K562 (cell line): ENCODE results near the gene AOC1. TPM values are rescaled to one million over a fixed set of nuclear protein-coding genes. Genes with fewer than 3 reads are reported as not detected.

Source experiments
- ATAC-seq: fragments of 200-7000 bp; cut with Tn5 transposase; 3 replicates; pipeline ENCODE4 v1.9.1; 2020; ENCODE audit warnings: moderate library complexity
- BruUV-seq: library from RNA; stranded (reverse); fragments of 400-500 nt; replicated peaks from 2 replicates; lab custom pipeline; 2021; lab: Mats Ljungman, UMichigan
- CTCF ChIA-PET: fragments of 300-600 bp; formaldehyde crosslinking; extraction: SDS; loops from one replicate; lab custom pipeline; 2021; ENCODE audit warnings: low intra/inter-chr PET ratio; lab: Yijun Ruan, JAX
- POLR2A ChIA-PET: fragments of 300-600, 350-650 bp; sonication (Branson Sonifier 250); formaldehyde crosslinking; extraction: SDS; loops from one replicate; lab custom pipeline; 2021; ENCODE audit warnings: antibody characterized with exemption, inconsistent platforms; lab: Yijun Ruan, JAX
- DNase-seq, 4 experiments: peaks; one replicate each; pipeline versions ENCODE4 v3.0.0 to v3.0.0-alpha.2; 2011 to 2018; ENCODE audit warnings: low spot score in 3 of 4, mixed read lengths in 3 of 4; ENCODE audit errors: extremely low read depth in 1 of 4
- FAIRE-seq: peaks from 2 replicates; lab custom pipeline; 2011; peaks lifted over from hg19 to GRCh38; lab: Jason Lieb, UNC
- H2AFZ ChIP-seq: 2 replicates; pipeline ENCODE4 v1.6.0; 2011; ENCODE audit warnings: low read depth, low read length, control low read depth, inconsistent platforms
- H3K27ac ChIP-seq: fragments of 200-600 bp; 3 replicates; pipeline ENCODE4 v1.8.0; 2011; ENCODE audit warnings: low read depth, mild to moderate bottlenecking, control low read depth, inconsistent platforms, low read length, moderate library complexity, mixed read lengths; ENCODE audit errors: extremely low read depth
- H3K27me3 ChIP-seq, 2 experiments: fragments of 300-600 bp in 1 of 2; 2 replicates in 1 of 2; 3 replicates in 1 of 2; pipeline versions ENCODE4 v1.6.0 to v1.8.0; 2011; ENCODE audit warnings: inconsistent platforms in 2 of 2, low read length in 2 of 2, mild to moderate bottlenecking in 1 of 2, mixed read lengths in 1 of 2, moderate library complexity in 1 of 2; ENCODE audit not compliant: control insufficient read depth in 2 of 2, insufficient read depth in 2 of 2
- H3K36me3 ChIP-seq: fragments of 300-600 bp; 3 replicates; pipeline ENCODE4 v1.8.0; 2011; ENCODE audit warnings: mild to moderate bottlenecking, low read length, inconsistent platforms; ENCODE audit not compliant: control insufficient read depth, insufficient read depth
- H3K4me1 ChIP-seq, 2 experiments: fragments of 200-600 bp in 1 of 2; replicated peaks in 1 of 2; 2 replicates in 1 of 2; 3 replicates in 1 of 2; pipeline versions ENCODE4 v1.5.1 to v1.8.0; 2011; ENCODE audit warnings: inconsistent platforms in 2 of 2, low read length in 2 of 2, mild to moderate bottlenecking in 1 of 2, mixed read lengths in 1 of 2, moderate library complexity in 1 of 2; ENCODE audit not compliant: control insufficient read depth in 2 of 2, insufficient read depth in 2 of 2
- H3K4me2 ChIP-seq: 2 replicates; pipeline ENCODE4 v1.6.1; 2011; ENCODE audit warnings: low read length, control low read depth, inconsistent platforms, mixed read lengths; ENCODE audit not compliant: insufficient read depth
- H3K4me3 ChIP-seq: fragments of 200-600 bp; sonication (generic), shearing (Covaris generic); 2 replicates; pipeline ENCODE4 v1.5.1; 2016; ENCODE audit warnings: control low read depth, inconsistent platforms
- H3K79me2 ChIP-seq: fragments of 200-600 bp; 3 replicates; pipeline ENCODE4 v1.8.0; 2011; ENCODE audit warnings: low read length, inconsistent platforms; ENCODE audit not compliant: control insufficient read depth, insufficient read depth
- H3K9ac ChIP-seq, 2 experiments: 2 replicates each; pipeline versions ENCODE4 v1.6.0 to v1.6.1; 2011; ENCODE audit warnings: low read depth in 2 of 2, low read length in 2 of 2, control low read depth in 1 of 2, inconsistent platforms in 1 of 2, mild to moderate bottlenecking in 1 of 2, mixed read lengths in 1 of 2; ENCODE audit not compliant: insufficient read depth in 1 of 2
- H3K9me1 ChIP-seq: one replicate; pipeline ENCODE4 v1.6.0; 2011; ENCODE audit warnings: inconsistent platforms, mild to moderate bottlenecking, low read length, moderate library complexity; ENCODE audit not compliant: control insufficient read depth, insufficient read depth
- H3K9me3 ChIP-seq: replicated peaks from 2 replicates; pipeline ENCODE4 v1.5.1; 2011; ENCODE audit warnings: low read depth, low read length, inconsistent platforms; ENCODE audit not compliant: control insufficient read depth, insufficient read depth
- H4K20me1 ChIP-seq: replicated peaks from 2 replicates; pipeline ENCODE4 v1.6.1; 2011; ENCODE audit warnings: low read length, inconsistent platforms, mixed read lengths; ENCODE audit not compliant: control insufficient read depth, insufficient read depth
- ARHGAP35 ChIP-seq: fragments of 450-650 bp; IDR thresholded peaks from 2 replicates; pipeline ENCODE4 v1.6.1; 2018; ENCODE audit not compliant: partially characterized antibody
- ARID2 ChIP-seq: fragments of 450-650 bp; IDR thresholded peaks from 2 replicates; pipeline ENCODE4 v1.6.1; 2017; ENCODE audit warnings: antibody characterized with exemption, mild to moderate bottlenecking
- CCAR2 ChIP-seq: fragments of 200-400 bp; formaldehyde crosslinking; IDR thresholded peaks from 2 replicates; pipeline ENCODE4 v1.6.1; 2017; ENCODE audit warnings: mild to moderate bottlenecking, low read depth, low read length
- DDX20 ChIP-seq: fragments of 450-650 bp; IDR thresholded peaks from 2 replicates; pipeline ENCODE4 v1.6.1; 2016; ENCODE audit warnings: missing genetic modification characterization, low read depth, mild to moderate bottlenecking, missing compliant biosample characterization, moderate library complexity
- EHMT2 ChIP-seq: fragments of 450-650 bp; IDR thresholded peaks from 2 replicates; pipeline ENCODE4 v1.6.1; 2018; ENCODE audit warnings: antibody characterized with exemption
- EWSR1 ChIP-seq: fragments of 450-650 bp; IDR thresholded peaks from 2 replicates; pipeline ENCODE4 v1.6.1; 2018; ENCODE audit warnings: borderline replicate concordance, mild to moderate bottlenecking, low read depth, moderate library complexity; ENCODE audit not compliant: partially characterized antibody
- HDAC2 ChIP-seq: fragments of 450-650 bp; IDR thresholded peaks from 2 replicates; pipeline ENCODE4 v1.6.1; 2016; ENCODE audit warnings: mild to moderate bottlenecking
- KAT7 ChIP-seq: sonication (generic); formaldehyde crosslinking; IDR thresholded peaks from 2 replicates; pipeline ENCODE4 v1.8.0; 2022; ENCODE audit warnings: missing genetic modification reagents, mild to moderate bottlenecking, borderline replicate concordance
- KLF6 ChIP-seq: fragments of 250-450 bp; sonication (Bioruptor Pico); IDR thresholded peaks from 2 replicates; pipeline ENCODE4 v1.4.0; 2020; ENCODE audit warnings: mild to moderate bottlenecking, moderate library complexity, borderline replicate concordance
- MYNN ChIP-seq, 2 experiments: sonication (generic); formaldehyde crosslinking in 1 of 2; IDR thresholded peaks; 2 replicates each; pipeline versions ENCODE4 v1.5.0 to v1.6.1; 2016 to 2020; ENCODE audit warnings: antibody characterized with exemption in 1 of 2, missing genetic modification reagents in 1 of 2
- POLR3A ChIP-seq: IDR thresholded peaks from 2 replicates; pipeline ENCODE4 v1.6.1; 2011; ENCODE audit warnings: borderline replicate concordance, mild to moderate bottlenecking, moderate library complexity; ENCODE audit not compliant: insufficient read length, insufficient read depth; ENCODE audit errors: extremely low read depth
- RBM15 ChIP-seq: fragments of 200-400 bp; formaldehyde crosslinking; IDR thresholded peaks from 2 replicates; pipeline ENCODE4 v1.6.1; 2018; ENCODE audit warnings: mild to moderate bottlenecking, low read length, moderate library complexity; ENCODE audit not compliant: insufficient read depth
- SMAD2 ChIP-seq: fragments of 150-350 bp; IDR thresholded peaks from 2 replicates; pipeline ENCODE4 v1.6.1; 2014; ENCODE audit warnings: low read depth, mild to moderate bottlenecking, low read length
- SMARCA5 ChIP-seq: fragments of 450-650 bp; IDR thresholded peaks from 2 replicates; pipeline ENCODE4 v1.6.1; 2016
- ZC3H8 ChIP-seq: fragments of 450-650 bp; IDR thresholded peaks from 2 replicates; pipeline ENCODE4 v1.6.1; 2017
- WGBS: fragments of 100-300 bp; shearing (Covaris generic); methylation state at CpG from one replicate; pipeline ENCODE4 v1.1.6; 2016; ENCODE audit warnings: low coverage, mixed read lengths; ENCODE audit not compliant: insufficient coverage; ENCODE audit errors: missing lambda C conversion rate; 5-methylcytosine and 5-hydroxymethylcytosine counted together
- in situ Hi-C: fragments of 300-500 bp; cut with MboI; formaldehyde crosslinking; loops from 4 replicates; pipeline ENCODE4 v1.15.0; 2018; ENCODE audit warnings: inconsistent platforms, mixed read lengths
- intact Hi-C: fragments of 100-400 bp; cut with micrococcal nuclease; formaldehyde crosslinking; loops from 2 replicates; pipeline ENCODE4 v1.14.2; 2022
- polyA plus RNA-seq, 8 experiments: library from polyadenylated mRNA; depleted of rRNA in 4 of 8; stranded (reverse) in 5 of 8; unstranded in 3 of 8; fragments of >200 nt; fragmentation: Nextera tagmentation in 2 of 8; fragmentation: Illumina TruSeq in 1 of 8; extraction: Ambion mirVana in 2 of 8; extraction: Trizol in 1 of 8; gene quantifications; 2 replicates each; pipeline versions ENCODE4 v1.2.1 to v1.2.3, GENCODE V29; 2011 to 2014; ENCODE audit warnings: inconsistent platforms in 1 of 8, missing spikeins in 1 of 8
- total RNA-seq, 7 experiments: library from RNA; depleted of rRNA in 6 of 7; stranded (reverse); fragments of >200 nt in 6 of 7; fragmentation: Illumina TruSeq in 2 of 7; extraction: Trizol in 2 of 7; gene quantifications; 2 replicates each; pipeline versions ENCODE4 v1.2.1 to v1.2.3, GENCODE V29; 2011 to 2021; ENCODE audit warnings: low replicate concordance in 1 of 7
- TF ChIP-seq, protein P1 (sequence below): fragments of 250-450 bp; sonication (Bioruptor Pico); IDR thresholded peaks from 2 replicates; pipeline ENCODE4 v1.4.0; 2020; ENCODE audit warnings: mild to moderate bottlenecking, moderate library complexity

The AOC1 gene
- total and polyA plus RNA-seq, 9 of the 15 experiments (the other 6 are each of a cell fraction or from before 2014, with no cell fraction given), result not detected

DNA sequence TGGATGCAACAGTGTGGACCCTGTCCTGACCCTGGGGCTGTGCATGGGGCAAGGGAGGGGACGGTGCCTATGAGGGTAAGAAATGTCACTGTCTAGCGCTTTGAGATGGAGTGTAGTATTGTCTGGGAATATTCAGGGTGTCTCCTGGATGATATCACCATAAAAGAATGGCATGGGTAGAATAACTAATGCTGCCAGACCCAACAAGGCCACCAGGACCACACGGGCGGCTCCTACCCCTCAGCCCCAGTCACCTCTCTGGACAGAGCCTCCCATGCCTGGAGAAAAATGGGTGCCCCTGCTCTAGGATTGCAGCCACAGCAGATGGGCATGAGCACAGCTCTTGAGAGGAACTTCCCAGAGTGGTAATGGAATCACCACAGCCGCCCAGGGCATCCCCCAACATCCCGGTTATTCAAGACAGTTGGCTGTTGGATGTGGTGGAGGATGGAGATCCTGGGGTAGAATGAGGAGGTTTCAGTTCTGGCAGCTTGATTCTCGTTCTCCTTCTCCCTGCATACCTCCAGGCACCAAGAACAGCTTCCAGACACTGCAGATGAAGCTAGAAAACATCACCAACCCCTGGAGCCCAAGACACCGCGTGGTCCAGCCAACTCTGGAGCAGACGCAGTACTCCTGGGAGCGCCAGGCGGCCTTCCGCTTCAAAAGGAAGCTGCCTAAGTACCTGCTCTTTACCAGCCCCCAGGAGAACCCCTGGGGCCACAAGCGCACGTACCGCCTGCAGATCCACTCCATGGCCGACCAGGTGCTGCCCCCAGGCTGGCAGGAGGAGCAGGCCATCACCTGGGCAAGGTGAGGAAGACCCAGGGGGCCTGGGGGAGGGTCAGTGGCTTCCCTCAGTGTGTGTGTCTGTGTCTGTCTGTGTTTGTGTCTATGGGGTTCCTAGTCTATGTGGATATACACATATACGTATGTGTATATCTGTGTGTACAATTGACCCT, 6.2 kb downstream of the AOC1 start:
- ATAC-seq, result no peak
- Histone ChIP-seq H3K27me3 (peaks cover 69 to 97% of the 10 kb centered on the region in 2 experiments), H4K20me1 (no peaks in the 10 kb centered on the region), H3K4me1 (peaks cover 0 to 11% of the 10 kb centered on the region in 2 experiments; a peak in 1 of 5 replicates), H3K4me3 (no peak overlapping the region), H3K9me1 (no peaks in the 10 kb centered on the region), H2AFZ (no peak overlapping the region), H3K27ac (no peak overlapping the region), H3K9ac (peak overlapping the region in 1 of 2 experiments; percentile 6; a peak in 1 of 4 replicates), H3K36me3 (no peaks in the 10 kb centered on the region), H3K79me2 (no peaks in the 10 kb centered on the region), H3K4me2 (no peak overlapping the region), H3K9me3 (no peaks in the 10 kb centered on the region)
- ChIA-PET POLR2A (interaction anchor here (0.7 to 2.2 kb wide), 3 partner anchors 9 to 35 kb away, joined by 3 to 7 read pairs (median 4); no protein-coding TSS in a partner anchor), CTCF (no interaction called here)
- intact Hi-C loops (no loop called here), in situ Hi-C loops (no loop called here)
- no peak for TF ChIP-seq KAT7 (CRISPR knock-in tag)
- TF ChIP-seq SMARCA5, result no peak
- TF ChIP-seq SMAD2, result no peak
- TF ChIP-seq POLR3A, result no peak
- TF ChIP-seq DDX20 (tag), result no peak
- no peak for TF ChIP-seq ZC3H8
- TF ChIP-seq, protein P1, sequence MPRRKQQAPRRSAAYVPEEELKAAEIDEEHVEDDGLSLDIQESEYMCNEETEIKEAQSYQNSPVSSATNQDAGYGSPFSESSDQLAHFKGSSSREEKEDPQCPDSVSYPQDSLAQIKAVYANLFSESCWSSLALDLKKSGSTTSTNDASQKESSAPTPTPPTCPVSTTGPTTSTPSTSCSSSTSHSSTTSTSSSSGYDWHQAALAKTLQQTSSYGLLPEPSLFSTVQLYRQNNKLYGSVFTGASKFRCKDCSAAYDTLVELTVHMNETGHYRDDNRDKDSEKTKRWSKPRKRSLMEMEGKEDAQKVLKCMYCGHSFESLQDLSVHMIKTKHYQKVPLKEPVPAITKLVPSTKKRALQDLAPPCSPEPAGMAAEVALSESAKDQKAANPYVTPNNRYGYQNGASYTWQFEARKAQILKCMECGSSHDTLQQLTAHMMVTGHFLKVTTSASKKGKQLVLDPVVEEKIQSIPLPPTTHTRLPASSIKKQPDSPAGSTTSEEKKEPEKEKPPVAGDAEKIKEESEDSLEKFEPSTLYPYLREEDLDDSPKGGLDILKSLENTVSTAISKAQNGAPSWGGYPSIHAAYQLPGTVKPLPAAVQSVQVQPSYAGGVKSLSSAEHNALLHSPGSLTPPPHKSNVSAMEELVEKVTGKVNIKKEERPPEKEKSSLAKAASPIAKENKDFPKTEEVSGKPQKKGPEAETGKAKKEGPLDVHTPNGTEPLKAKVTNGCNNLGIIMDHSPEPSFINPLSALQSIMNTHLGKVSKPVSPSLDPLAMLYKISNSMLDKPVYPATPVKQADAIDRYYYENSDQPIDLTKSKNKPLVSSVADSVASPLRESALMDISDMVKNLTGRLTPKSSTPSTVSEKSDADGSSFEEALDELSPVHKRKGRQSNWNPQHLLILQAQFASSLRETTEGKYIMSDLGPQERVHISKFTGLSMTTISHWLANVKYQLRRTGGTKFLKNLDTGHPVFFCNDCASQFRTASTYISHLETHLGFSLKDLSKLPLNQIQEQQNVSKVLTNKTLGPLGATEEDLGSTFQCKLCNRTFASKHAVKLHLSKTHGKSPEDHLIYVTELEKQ, result no peak
- no peak for TF ChIP-seq CCAR2
- no peak for TF ChIP-seq ARID2
- TF ChIP-seq ARHGAP35, result no peak
- TF ChIP-seq HDAC2, result no peak
- TF ChIP-seq EHMT2, result no peak
- no peak for TF ChIP-seq RBM15
- no peak for TF ChIP-seq MYNN (IDR thresholded peaks at IDR 0.05)
- no peak for TF ChIP-seq MYNN (CRISPR knock-in tag; IDR thresholded peaks at IDR 0.05)
- no peak for TF ChIP-seq KLF6
- no peak for TF ChIP-seq EWSR1
- DNase-seq, result no peak
- no TSS peak for BruUV-seq
- 13% methylated on average over 17 of the region's 18 CpGs for WGBS
- no peak for FAIRE-seq
